HCT116 (cell line): ENCODE measurements around the gene ZNF507. TPM values are rescaled to one million over a fixed set of nuclear protein-coding genes. Genes with fewer than 3 reads are reported as not detected.

ENCODE experiments used
- ATAC-seq: fragments of 200-7000 bp; cut with Tn5 transposase; 2 replicates; pipeline ENCODE4 v1.9.1; 2020; ENCODE audit warnings: mild to moderate bottlenecking, moderate library complexity
- BruUV-seq: library from RNA; stranded (reverse); fragments of 400-500 nt; replicated peaks from 2 replicates; lab custom pipeline; 2021; lab: Mats Ljungman, UMichigan
- CTCF ChIA-PET: fragments of 300-600 bp; sonication (Branson Sonifier 250); formaldehyde crosslinking; loops from one replicate; lab custom pipeline; 2021; ENCODE audit warnings: antibody characterized with exemption; lab: Charles Lee
- POLR2A ChIA-PET: fragments of 300-600, 350-600 bp; sonication (Branson Sonifier 250); formaldehyde crosslinking; loops from one replicate; lab custom pipeline; 2021; ENCODE audit warnings: antibody characterized with exemption; lab: Charles Lee
- RAD21 ChIA-PET, 2 experiments: fragments of 300-600 bp; sonication (Branson Sonifier 250); formaldehyde crosslinking; loops; one replicate each; lab custom pipeline; 2023; ENCODE audit warnings: low total read pairs in 2 of 2; ENCODE audit not compliant: uncharacterized antibody in 2 of 2, unreplicated experiment in 2 of 2, low non-redundant PET in 1 of 2; lab: Charles Lee
- DNase-seq: peaks from one replicate; pipeline ENCODE4 v3.0.0-alpha.2; 2010; ENCODE audit warnings: low read depth, low spot score
- H2AFZ ChIP-seq: fragments of 200-600 bp; shearing (Covaris generic), sonication (generic); 2 replicates; pipeline ENCODE4 v1.6.1; 2017; ENCODE audit warnings: low read depth, mixed run types, mixed read lengths, antibody characterized with exemption, low read length; ENCODE audit not compliant: poor library complexity, severe bottlenecking
- H3K27ac ChIP-seq: 2 replicates; pipeline ENCODE4 v1.5.1; 2012; ENCODE audit warnings: low read depth, low read length
- H3K27me3 ChIP-seq: fragments of 200-600 bp; sonication (generic); 2 replicates; pipeline ENCODE4 v1.6.1; 2016; ENCODE audit warnings: mixed run types, low read length, mixed read lengths; ENCODE audit not compliant: insufficient read depth
- H3K36me3 ChIP-seq, 2 experiments: fragments of 200-500 bp in 1 of 2; fragments of 200-600 bp in 1 of 2; sonication (Bioruptor generic) in 1 of 2; sonication (generic) in 1 of 2; 2 replicates each; pipeline versions ENCODE4 v1.5.1 to v1.6.1; 2014 to 2016; ENCODE audit warnings: low read length in 2 of 2, inconsistent platforms in 1 of 2, mixed read lengths in 1 of 2, mixed run types in 1 of 2; ENCODE audit not compliant: insufficient read depth in 2 of 2, control insufficient read depth in 1 of 2
- H3K4me1 ChIP-seq, 2 experiments: fragments of 200-600 bp in 1 of 2; sonication (generic) in 1 of 2; 2 replicates each; pipeline versions ENCODE4 v1.5.1 to v1.6.1; 2012 to 2017; ENCODE audit warnings: low read length in 2 of 2, inconsistent platforms in 1 of 2, mild to moderate bottlenecking in 1 of 2, mixed read lengths in 1 of 2, mixed run types in 1 of 2, moderate library complexity in 1 of 2; ENCODE audit not compliant: insufficient read depth in 2 of 2, control insufficient read depth in 1 of 2
- H3K4me2 ChIP-seq: fragments of 200-600 bp; sonication (generic); 2 replicates; pipeline ENCODE4 v1.6.1; 2017; ENCODE audit warnings: mixed run types, low read length, mixed read lengths
- H3K4me3 ChIP-seq, 2 experiments: fragments of 200-600 bp in 1 of 2; sonication (generic) in 1 of 2; replicated peaks in 1 of 2; 2 replicates each; pipeline ENCODE4 v1.5.1; 2011 to 2016; ENCODE audit warnings: low read length in 2 of 2, control low read depth in 1 of 2, low read depth in 1 of 2, mild to moderate bottlenecking in 1 of 2, mixed read lengths in 1 of 2, mixed run types in 1 of 2
- H3K79me2 ChIP-seq: fragments of 200-600 bp; sonication (generic); 2 replicates; pipeline ENCODE4 v1.6.1; 2017; ENCODE audit warnings: mild to moderate bottlenecking, mixed run types, low read length, moderate library complexity, mixed read lengths; ENCODE audit not compliant: insufficient read depth
- H3K9ac ChIP-seq: fragments of 200-600 bp; sonication (generic); 2 replicates; pipeline ENCODE4 v1.6.1; 2016; ENCODE audit warnings: low read length, mixed read lengths
- H3K9me2 ChIP-seq: fragments of 200-600 bp; sonication (generic), shearing (Covaris generic); 2 replicates; pipeline ENCODE4 v1.6.1; 2017; ENCODE audit warnings: mixed run types, mild to moderate bottlenecking, moderate library complexity; ENCODE audit not compliant: insufficient read depth
- H3K9me3 ChIP-seq, 2 experiments: fragments of 200-500 bp in 1 of 2; fragments of 200-600 bp in 1 of 2; sonication (Bioruptor generic) in 1 of 2; sonication (generic) in 1 of 2; 2 replicates each; pipeline ENCODE4 v1.6.1; 2014 to 2017; ENCODE audit warnings: low read length in 2 of 2, mixed read lengths in 2 of 2, inconsistent platforms in 1 of 2, low read depth in 1 of 2, mild to moderate bottlenecking in 1 of 2, mixed run types in 1 of 2, moderate library complexity in 1 of 2; ENCODE audit not compliant: control insufficient read depth in 1 of 2, insufficient read depth in 1 of 2
- H4K20me1 ChIP-seq: fragments of 200-600 bp; sonication (generic), shearing (Covaris generic); 2 replicates; pipeline ENCODE4 v1.6.1; 2017; ENCODE audit warnings: mixed run types, mild to moderate bottlenecking, moderate library complexity; ENCODE audit not compliant: insufficient read depth
- CBX3 ChIP-seq: IDR thresholded peaks from 2 replicates; pipeline ENCODE4 v1.6.1; 2012; ENCODE audit warnings: low read depth
- CEBPB ChIP-seq: IDR thresholded peaks from 2 replicates; pipeline ENCODE4 v1.6.1; 2012; ENCODE audit warnings: low read depth
- EGR1 ChIP-seq: IDR thresholded peaks from 2 replicates; pipeline ENCODE4 v1.6.1; 2012; ENCODE audit warnings: low read depth
- ELF1 ChIP-seq: IDR thresholded peaks from 2 replicates; pipeline ENCODE4 v1.6.1; 2012; ENCODE audit warnings: low read depth, borderline replicate concordance
- EZH2 ChIP-seq: fragments of 200-600 bp; sonication (generic); IDR thresholded peaks from 2 replicates; pipeline ENCODE4 v1.6.1; 2017; ENCODE audit warnings: antibody characterized with exemption, mixed run types
- EZH2phosphoT487 ChIP-seq: fragments of 200-600 bp; IDR thresholded peaks from 2 replicates; pipeline ENCODE4 v1.6.1; 2018; ENCODE audit warnings: antibody characterized with exemption, borderline replicate concordance
- FOSL1 ChIP-seq: IDR thresholded peaks from 2 replicates; pipeline ENCODE4 v1.6.1; 2012; ENCODE audit warnings: low read depth
- JUND ChIP-seq: IDR thresholded peaks from 2 replicates; pipeline ENCODE4 v1.6.1; 2012
- POLR2A ChIP-seq: IDR thresholded peaks from 2 replicates; pipeline ENCODE4 v1.7.0; 2011; ENCODE audit warnings: borderline replicate concordance; ENCODE audit not compliant: insufficient read depth, insufficient read length; ENCODE audit errors: extremely low read depth
- POLR2AphosphoS5 ChIP-seq: IDR thresholded peaks from 2 replicates; pipeline ENCODE4 v1.6.1; 2011; ENCODE audit warnings: mild to moderate bottlenecking, low read depth, low read length, moderate library complexity
- SIN3A ChIP-seq: IDR thresholded peaks from 2 replicates; pipeline ENCODE4 v1.6.1; 2012; ENCODE audit warnings: low read depth
- SRF ChIP-seq: IDR thresholded peaks from 2 replicates; pipeline ENCODE4 v1.6.1; 2012; ENCODE audit warnings: low read depth
- TCF7L2 ChIP-seq: IDR thresholded peaks from 2 replicates; pipeline ENCODE4 v1.7.0; 2011; ENCODE audit warnings: borderline replicate concordance, inconsistent platforms; ENCODE audit not compliant: insufficient read depth, insufficient read length; ENCODE audit errors: extremely low read depth
- YY1 ChIP-seq: IDR thresholded peaks from 2 replicates; pipeline ENCODE4 v1.6.1; 2011; ENCODE audit warnings: low read length, low read depth, moderate library complexity, mild to moderate bottlenecking; ENCODE audit not compliant: insufficient replicate concordance; ENCODE audit errors: extremely low read depth
- ZFX ChIP-seq: fragments of 450-650 bp; IDR thresholded peaks from 2 replicates; pipeline ENCODE4 v1.6.1; 2017
- ZNF274 ChIP-seq: fragments of 200-500 bp; sonication (Bioruptor generic); IDR thresholded peaks from 2 replicates; pipeline ENCODE4 v1.6.1; 2014; ENCODE audit warnings: mild to moderate bottlenecking, low read depth, low read length, inconsistent platforms
- intact Hi-C: fragments of 100-400 bp; cut with micrococcal nuclease; formaldehyde crosslinking; loops from 2 replicates; pipeline ENCODE4 v1.10.0; 2022
- total RNA-seq: library from RNA; stranded (reverse); gene quantifications from one replicate; pipeline ENCODE4 v1.2.1, GENCODE V29; 2021; ENCODE audit not compliant: unreplicated experiment
- TF ChIP-seq, protein P1 (sequence below): IDR thresholded peaks from 2 replicates; pipeline ENCODE4 v1.6.1; 2012
- TF ChIP-seq, protein P2 (sequence below): IDR thresholded peaks from 2 replicates; pipeline ENCODE4 v1.6.1; 2012
- TF ChIP-seq, protein P3 (sequence below): IDR thresholded peaks from 2 replicates; pipeline ENCODE4 v1.6.1; 2012; ENCODE audit warnings: low read depth
- TF ChIP-seq, protein P4 (sequence below): IDR thresholded peaks from 2 replicates; pipeline ENCODE4 v1.6.1; 2011; ENCODE audit warnings: mild to moderate bottlenecking, low read length, moderate library complexity; ENCODE audit not compliant: insufficient replicate concordance; ENCODE audit errors: extremely low read depth

Gene ZNF507
- total RNA-seq, 1 experiment from 2014 or later = 27.4 TPM

DNA sequence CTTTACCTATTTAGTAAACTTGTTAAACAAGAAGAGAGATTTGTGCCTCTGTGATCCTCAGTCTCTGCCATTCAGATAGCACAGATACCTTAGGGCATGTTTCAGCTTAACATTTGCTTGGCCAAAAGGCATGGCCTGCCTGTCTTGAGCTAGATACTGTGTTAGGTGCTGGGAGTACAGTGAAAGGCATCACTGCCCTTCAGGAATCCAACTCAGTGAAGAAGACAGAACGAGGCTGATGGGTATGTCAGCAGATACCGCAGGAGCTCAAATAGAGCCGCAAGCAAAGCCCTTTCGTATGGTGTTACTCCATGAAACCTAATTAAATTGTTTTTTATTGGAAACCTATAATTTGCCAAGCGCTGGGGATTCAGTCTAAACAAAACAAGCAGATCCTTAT lies 12.9 kb downstream of the ZNF507 start (continued):
- TF ChIP-seq SIN3A (no peak), JUND (no peak), EZH2phosphoT487 (no peak), YY1 (no peak), FOSL1 (no peak), EZH2 (no peak), CBX3 (no peak)
- TF ChIP-seq, protein P1, sequence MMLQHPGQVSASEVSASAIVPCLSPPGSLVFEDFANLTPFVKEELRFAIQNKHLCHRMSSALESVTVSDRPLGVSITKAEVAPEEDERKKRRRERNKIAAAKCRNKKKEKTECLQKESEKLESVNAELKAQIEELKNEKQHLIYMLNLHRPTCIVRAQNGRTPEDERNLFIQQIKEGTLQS = no peak

DNA sequence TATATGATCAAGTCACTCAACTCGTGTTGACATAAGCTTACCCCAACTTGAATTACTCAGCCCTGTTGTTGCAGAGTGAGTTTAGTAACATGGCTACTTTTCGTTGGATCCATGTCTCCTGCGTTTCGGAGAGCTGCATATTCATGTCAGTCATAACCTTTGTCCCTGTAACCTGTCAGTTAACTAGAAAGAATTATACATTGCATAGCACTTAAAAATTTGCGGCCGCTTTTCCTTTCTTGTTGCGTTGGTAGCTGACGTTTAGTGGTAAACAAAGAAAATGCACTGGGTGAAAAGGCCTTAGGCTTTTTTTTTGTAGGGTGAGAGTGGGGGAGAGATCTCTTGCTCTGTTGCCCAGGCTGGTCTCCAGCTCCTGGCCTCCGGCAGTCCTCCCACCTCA lies 14.2 kb downstream of the ZNF507 start:
- ATAC-seq = no peak
- ChIA-PET CTCF (no interaction called here), RAD21 (no interaction called here), POLR2A (no interaction called here)
- no peak overlapping the region for H2AFZ ChIP-seq
- TF ChIP-seq POLR2A (no peak), FOSL1 (no peak), JUND (no peak), EGR1 (no peak), SRF (no peak), EZH2 (no peak), ELF1 (no peak), YY1 (no peak), POLR2AphosphoS5 (no peak), ZFX (no peak), TCF7L2 (no peak), CEBPB (no peak), SIN3A (no peak), ZNF274 (no peak)
- TF ChIP-seq, protein P2, sequence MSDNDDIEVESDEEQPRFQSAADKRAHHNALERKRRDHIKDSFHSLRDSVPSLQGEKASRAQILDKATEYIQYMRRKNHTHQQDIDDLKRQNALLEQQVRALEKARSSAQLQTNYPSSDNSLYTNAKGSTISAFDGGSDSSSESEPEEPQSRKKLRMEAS = no peak
- TF ChIP-seq, protein P1 = no peak
- TF ChIP-seq, protein P3, sequence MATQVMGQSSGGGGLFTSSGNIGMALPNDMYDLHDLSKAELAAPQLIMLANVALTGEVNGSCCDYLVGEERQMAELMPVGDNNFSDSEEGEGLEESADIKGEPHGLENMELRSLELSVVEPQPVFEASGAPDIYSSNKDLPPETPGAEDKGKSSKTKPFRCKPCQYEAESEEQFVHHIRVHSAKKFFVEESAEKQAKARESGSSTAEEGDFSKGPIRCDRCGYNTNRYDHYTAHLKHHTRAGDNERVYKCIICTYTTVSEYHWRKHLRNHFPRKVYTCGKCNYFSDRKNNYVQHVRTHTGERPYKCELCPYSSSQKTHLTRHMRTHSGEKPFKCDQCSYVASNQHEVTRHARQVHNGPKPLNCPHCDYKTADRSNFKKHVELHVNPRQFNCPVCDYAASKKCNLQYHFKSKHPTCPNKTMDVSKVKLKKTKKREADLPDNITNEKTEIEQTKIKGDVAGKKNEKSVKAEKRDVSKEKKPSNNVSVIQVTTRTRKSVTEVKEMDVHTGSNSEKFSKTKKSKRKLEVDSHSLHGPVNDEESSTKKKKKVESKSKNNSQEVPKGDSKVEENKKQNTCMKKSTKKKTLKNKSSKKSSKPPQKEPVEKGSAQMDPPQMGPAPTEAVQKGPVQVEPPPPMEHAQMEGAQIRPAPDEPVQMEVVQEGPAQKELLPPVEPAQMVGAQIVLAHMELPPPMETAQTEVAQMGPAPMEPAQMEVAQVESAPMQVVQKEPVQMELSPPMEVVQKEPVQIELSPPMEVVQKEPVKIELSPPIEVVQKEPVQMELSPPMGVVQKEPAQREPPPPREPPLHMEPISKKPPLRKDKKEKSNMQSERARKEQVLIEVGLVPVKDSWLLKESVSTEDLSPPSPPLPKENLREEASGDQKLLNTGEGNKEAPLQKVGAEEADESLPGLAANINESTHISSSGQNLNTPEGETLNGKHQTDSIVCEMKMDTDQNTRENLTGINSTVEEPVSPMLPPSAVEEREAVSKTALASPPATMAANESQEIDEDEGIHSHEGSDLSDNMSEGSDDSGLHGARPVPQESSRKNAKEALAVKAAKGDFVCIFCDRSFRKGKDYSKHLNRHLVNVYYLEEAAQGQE = no peak
- TF ChIP-seq, protein P4, sequence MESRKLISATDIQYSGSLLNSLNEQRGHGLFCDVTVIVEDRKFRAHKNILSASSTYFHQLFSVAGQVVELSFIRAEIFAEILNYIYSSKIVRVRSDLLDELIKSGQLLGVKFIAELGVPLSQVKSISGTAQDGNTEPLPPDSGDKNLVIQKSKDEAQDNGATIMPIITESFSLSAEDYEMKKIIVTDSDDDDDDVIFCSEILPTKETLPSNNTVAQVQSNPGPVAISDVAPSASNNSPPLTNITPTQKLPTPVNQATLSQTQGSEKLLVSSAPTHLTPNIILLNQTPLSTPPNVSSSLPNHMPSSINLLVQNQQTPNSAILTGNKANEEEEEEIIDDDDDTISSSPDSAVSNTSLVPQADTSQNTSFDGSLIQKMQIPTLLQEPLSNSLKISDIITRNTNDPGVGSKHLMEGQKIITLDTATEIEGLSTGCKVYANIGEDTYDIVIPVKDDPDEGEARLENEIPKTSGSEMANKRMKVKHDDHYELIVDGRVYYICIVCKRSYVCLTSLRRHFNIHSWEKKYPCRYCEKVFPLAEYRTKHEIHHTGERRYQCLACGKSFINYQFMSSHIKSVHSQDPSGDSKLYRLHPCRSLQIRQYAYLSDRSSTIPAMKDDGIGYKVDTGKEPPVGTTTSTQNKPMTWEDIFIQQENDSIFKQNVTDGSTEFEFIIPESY = no peak
- BruUV-seq = no TSS peak
- H3K79me2 ChIP-seq = peaks cover 69% of the 10 kb centered on the region
- no peak overlapping the region for H3K4me2 ChIP-seq
- H3K27ac ChIP-seq = no peak overlapping the region
- peaks cover 52 to 53% of the 10 kb centered on the region in 2 experiments; a peak in 3 of 4 replicates for H3K36me3 ChIP-seq
- no peaks in the 10 kb centered on the region for H3K9me3 ChIP-seq
- intact Hi-C loops = no loop called here
- H3K4me1 ChIP-seq = no peaks in the 10 kb centered on the region
- H3K9me2 ChIP-seq = no peaks in the 10 kb centered on the region
- H4K20me1 ChIP-seq = peaks cover 7% of the 10 kb centered on the region; the same call in 1 of the 2 replicates
- no peaks in the 10 kb centered on the region for H3K27me3 ChIP-seq
- no peak for DNase-seq
- H3K9ac ChIP-seq = no peak overlapping the region
- H3K4me3 ChIP-seq = no peak overlapping the region
